Endothelial cell of hepatic sinusoid (primary cell): ENCODE measurements around the gene DCST1.

Source experiments
- in situ Hi-C: cut with HindIII; loops from 2 replicates; pipeline ENCODE4 v1.10.0; 2017; ENCODE audit warnings: low sequenced_read_pairs

The DCST1 gene

GRCh38 chr1:155049651-155050559 lies 16.3 kb downstream of the DCST1 start:
- in situ Hi-C loops: no loop called here

GRCh38 chr1:155050560-155051341 lies 17.1 kb downstream of the DCST1 start, which contains the start of gene ADAM15:
Gene ADAM15 (plus strand): TSS chr1:155051316. CDS start chr1:155051387, 71 bp downstream.
- in situ Hi-C loops: no loop called here

GRCh38 chr1:155051342-155051776 lies 17.7 kb downstream of the DCST1 start:
- in situ Hi-C loops: no loop called here

- in situ Hi-C loops: no loop called here
Measured at GRCh38 chr1:155051777-155052398, 18.3 kb downstream of the DCST1 start.

- in situ Hi-C loops: no loop called here
Measured at GRCh38 chr1:155052439-155053395, 19.1 kb downstream of the DCST1 start.

- in situ Hi-C loops: no loop called here
Measured at GRCh38 chr1:155053531-155054105, 20.0 kb downstream of the DCST1 start.

GRCh38 chr1:155057104-155057503 lies 23.5 kb downstream of the DCST1 start:
- in situ Hi-C loops: no loop called here

- in situ Hi-C loops: no loop called here
Measured at GRCh38 chr1:155057788-155058211, 24.2 kb downstream of the DCST1 start.

- in situ Hi-C loops: loop anchor here (5.0 kb wide), 1 partner anchor 38 kb away; no protein-coding TSS in a partner anchor
Measured at GRCh38 chr1:155060736-155061135, 27.1 kb downstream of the DCST1 start.

- in situ Hi-C loops: loop anchor here (5.0 kb wide), 1 partner anchor 39 kb away; no protein-coding TSS in a partner anchor
Measured at GRCh38 chr1:155061381-155062150, 27.9 kb downstream of the DCST1 start.

- in situ Hi-C loops: loop anchor here (5.0 kb wide), 1 partner anchor 40 kb away; no protein-coding TSS in a partner anchor
Measured at GRCh38 chr1:155062151-155062686, 28.6 kb downstream of the DCST1 start.

- in situ Hi-C loops: loop anchor here (5.0 kb wide), 1 partner anchor 41 kb away; no protein-coding TSS in a partner anchor
Measured at GRCh38 chr1:155062702-155063411, 29.2 kb downstream of the DCST1 start.

- in situ Hi-C loops: loop anchor here (5.0 kb wide), 1 partner anchor 41 kb away; no protein-coding TSS in a partner anchor
Measured at GRCh38 chr1:155063550-155064110, 30.0 kb downstream of the DCST1 start, which contains the start of gene EFNA4. Gene EFNA4 (plus strand): TSS chr1:155063740. CDS start chr1:155063824, 84 bp downstream.

- in situ Hi-C loops: loop anchor here (5.0 kb wide), 1 partner anchor 42 kb away; no protein-coding TSS in a partner anchor
Measured at GRCh38 chr1:155064111-155064831, 30.6 kb downstream of the DCST1 start.

GRCh38 chr1:155064832-155065429 lies 31.3 kb downstream of the DCST1 start:
- in situ Hi-C loops: loop anchor here (5.0 kb wide), 1 partner anchor 43 kb away; no protein-coding TSS in a partner anchor

GRCh38 chr1:155066777-155067176 lies 33.2 kb downstream of the DCST1 start:
- in situ Hi-C loops: no loop called here
